T-helper 17 cell (primary cell): ENCODE data around the gene MCM7. TPM values are rescaled to one million over a fixed set of nuclear protein-coding genes. Genes with fewer than 3 reads are reported as not detected.
"Not testable (repeated sequence)": the region's sequence is repeated elsewhere in the genome, so short reads cannot be mapped to it uniquely, and the experiment has no call there.

ENCODE experiments used
- ATAC-seq: fragments of 150-1000 bp; cut with Tn5 transposase; 2 replicates; pipeline ENCODE4 v1.10.0; 2021; ENCODE audit warnings: mild to moderate bottlenecking, moderate library complexity
- DNase-seq, 3 donors: peaks; one replicate each; pipeline versions ENCODE4 v3.0.0 to v3.0.0-alpha.2; 2020 to 2021
- H3K9me3 ChIP-seq: one replicate; pipeline ENCODE4 v1.7.0; 2013; ENCODE audit warnings: low read length, mild to moderate bottlenecking; ENCODE audit not compliant: control insufficient read depth, poor library complexity, severe bottlenecking
- H3K27ac Mint-ChIP-seq: one replicate; pipeline ENCODE4 v1.8.0; 2022; ENCODE audit warnings: mild to moderate bottlenecking, moderate library complexity, mixed read lengths
- H3K27me3 Mint-ChIP-seq: one replicate; pipeline ENCODE4 v1.8.0; 2022; ENCODE audit warnings: mixed read lengths
- H3K36me3 Mint-ChIP-seq: one replicate; pipeline ENCODE4 v1.8.0; 2022; ENCODE audit warnings: low read depth, mixed read lengths
- H3K4me1 Mint-ChIP-seq: one replicate; pipeline ENCODE4 v1.8.0; 2022; ENCODE audit warnings: mild to moderate bottlenecking, mixed read lengths
- H3K4me3 Mint-ChIP-seq: one replicate; pipeline ENCODE4 v1.8.0; 2022; ENCODE audit warnings: mild to moderate bottlenecking, moderate library complexity, mixed read lengths
- total RNA-seq, 4 donors: library from RNA in 2 of 4; stranded (reverse) in 2 of 4; gene quantifications; one replicate each; pipeline ENCODE4 v1.2.3 and lab custom pipeline; 2022 to 2026

Gene MCM7
- total RNA-seq (100 to 1,000 TPM; 111 to 119 TPM), total RNA-seq (lab: John Stamatoyannopoulos, UW) (80.8 to 151 reads per million in 2 donors)

- DNase-seq (peak; percentile 90 to 92 (median 91)), ATAC-seq (peak; percentile 88)
- H3K4me3 Mint-ChIP-seq: peak within 1 kb of the TSS; percentile 94
- H3K9me3 ChIP-seq: no peaks in the 10 kb centered on the region
- peaks cover 2% of the 10 kb centered on the region for H3K36me3 Mint-ChIP-seq
- no peaks in the 10 kb centered on the region for H3K27me3 Mint-ChIP-seq
- H3K27ac Mint-ChIP-seq: peak within 1 kb of the TSS; percentile 96
- H3K4me1 Mint-ChIP-seq: peaks cover 38% of the 10 kb centered on the region
These were observed at the start of gene MCM7, which contains the start of gene AP4M1 for GRCh38 chr7:100101016-100101862. MCM7 (minus strand) TSS chr7:100101397; CDS start chr7:100101294, 103 bp downstream. AP4M1 (plus strand) TSS chr7:100101643; CDS start chr7:100101715, 72 bp downstream.

GRCh38 chr7:100148559-100149328 lies 47.5 kb upstream of the MCM7 start, which contains the start of gene LAMTOR4:
LAMTOR4 (plus strand) TSS chr7:100148918; CDS start chr7:100148973, 55 bp downstream.
- H3K4me1 Mint-ChIP-seq: peaks cover 33% of the 10 kb centered on the region
- peak within 1 kb of the TSS; percentile 100 for H3K4me3 Mint-ChIP-seq
- no peaks in the 10 kb centered on the region for H3K9me3 ChIP-seq
- DNase-seq: peak; percentile 93 to 98 (median 94)
- H3K27me3 Mint-ChIP-seq: no peaks in the 10 kb centered on the region
- H3K36me3 Mint-ChIP-seq: peaks cover 11% of the 10 kb centered on the region
- ATAC-seq: peak; percentile 96
- H3K27ac Mint-ChIP-seq: peak within 1 kb of the TSS; percentile 98

- Mint-ChIP-seq H3K4me1 (peaks cover 30% of the 10 kb centered on the region), H3K4me3 (peak overlapping the region; percentile 100), H3K27ac (peak overlapping the region; percentile 98), H3K27me3 (no peaks in the 10 kb centered on the region), H3K36me3 (peaks cover 11% of the 10 kb centered on the region)
- no peaks in the 10 kb centered on the region for H3K9me3 ChIP-seq
- DNase-seq (no peak), ATAC-seq (no peak)
These were observed 47.0 kb upstream of the MCM7 start for GRCh38 chr7:100148225-100148558.

GRCh38 chr7:100147278-100147677 lies 46.1 kb upstream of the MCM7 start:
- no peak for DNase-seq
- H3K4me1 Mint-ChIP-seq: peaks cover 26% of the 10 kb centered on the region
- peak overlapping the region; percentile 98 for H3K27ac Mint-ChIP-seq
- peaks cover 8% of the 10 kb centered on the region for H3K36me3 Mint-ChIP-seq
- no peak overlapping the region for H3K4me3 Mint-ChIP-seq
- ATAC-seq: no peak
- H3K27me3 Mint-ChIP-seq: no peaks in the 10 kb centered on the region
- no peaks in the 10 kb centered on the region for H3K9me3 ChIP-seq

- H3K4me1 Mint-ChIP-seq: peaks cover 25% of the 10 kb centered on the region
- not testable (repeated sequence) for DNase-seq, H3K9me3 ChIP-seq, ATAC-seq, H3K27ac Mint-ChIP-seq, H3K27me3 Mint-ChIP-seq, H3K4me3 Mint-ChIP-seq, H3K36me3 Mint-ChIP-seq
These were observed 45.2 kb upstream of the MCM7 start for GRCh38 chr7:100146350-100146749.

- no peaks in the 10 kb centered on the region for H3K36me3 Mint-ChIP-seq
These were observed 41.3 kb upstream of the MCM7 start for GRCh38 chr7:100142461-100142860.

GRCh38 chr7:100141555-100141949 lies 40.4 kb upstream of the MCM7 start:
- H3K27me3 Mint-ChIP-seq: no peaks in the 10 kb centered on the region
- H3K4me1 Mint-ChIP-seq: peaks cover 4% of the 10 kb centered on the region
- H3K27ac Mint-ChIP-seq: no peak overlapping the region
- ATAC-seq (no peak), DNase-seq (no peak)
- H3K9me3 ChIP-seq: no peaks in the 10 kb centered on the region
- H3K36me3 Mint-ChIP-seq: no peaks in the 10 kb centered on the region
- H3K4me3 Mint-ChIP-seq: no peak overlapping the region

More at GRCh38 chr7:100142461-100142860, 41.3 kb upstream of the MCM7 start:
- Mint-ChIP-seq H3K27me3 (no peaks in the 10 kb centered on the region), H3K4me3 (no peak overlapping the region), H3K4me1 (peaks cover 4% of the 10 kb centered on the region), H3K27ac (no peak overlapping the region)
- DNase-seq (no peak), ATAC-seq (no peak)
- H3K9me3 ChIP-seq: no peaks in the 10 kb centered on the region

- Mint-ChIP-seq H3K4me1 (peaks cover 4% of the 10 kb centered on the region), H3K27me3 (no peaks in the 10 kb centered on the region), H3K27ac (no peak overlapping the region), H3K4me3 (no peak overlapping the region), H3K36me3 (no peaks in the 10 kb centered on the region)
- H3K9me3 ChIP-seq: no peaks in the 10 kb centered on the region
- ATAC-seq: no peak
- DNase-seq: no peak
These were observed 36.9 kb upstream of the MCM7 start for GRCh38 chr7:100137851-100138760.

GRCh38 chr7:100132697-100133151 lies 31.5 kb upstream of the MCM7 start:
- no peaks in the 10 kb centered on the region for H3K9me3 ChIP-seq
- DNase-seq (peak; percentile 26 to 50 (median 35)), ATAC-seq (peak; percentile 85)
- H3K27me3 Mint-ChIP-seq: no peaks in the 10 kb centered on the region
- H3K4me1 Mint-ChIP-seq: peaks cover 13% of the 10 kb centered on the region
- H3K36me3 Mint-ChIP-seq: no peaks in the 10 kb centered on the region
- H3K4me3 Mint-ChIP-seq: peak overlapping the region; percentile 31
- H3K27ac Mint-ChIP-seq: peak overlapping the region; percentile 19

GRCh38 chr7:100132126-100132525 lies 30.9 kb upstream of the MCM7 start:
- Mint-ChIP-seq H3K27ac (peak overlapping the region; percentile 83), H3K36me3 (no peaks in the 10 kb centered on the region), H3K27me3 (no peaks in the 10 kb centered on the region), H3K4me3 (no peak overlapping the region), H3K4me1 (peaks cover 13% of the 10 kb centered on the region)
- no peaks in the 10 kb centered on the region for H3K9me3 ChIP-seq
- ATAC-seq: no peak
- no peak for DNase-seq

GRCh38 chr7:100130608-100131453 lies 29.6 kb upstream of the MCM7 start:
- Mint-ChIP-seq H3K27ac (peak overlapping the region; percentile 83), H3K36me3 (no peaks in the 10 kb centered on the region), H3K4me1 (peaks cover 13% of the 10 kb centered on the region), H3K27me3 (no peaks in the 10 kb centered on the region), H3K4me3 (peak overlapping the region; percentile 83)
- no peaks in the 10 kb centered on the region for H3K9me3 ChIP-seq
- peak; percentile 72 to 85 (median 76) for DNase-seq
- no peak for ATAC-seq

- DNase-seq, H3K36me3 Mint-ChIP-seq, H3K27me3 Mint-ChIP-seq, H3K4me3 Mint-ChIP-seq, ATAC-seq, H3K27ac Mint-ChIP-seq, H3K9me3 ChIP-seq: not testable (repeated sequence)
- H3K4me1 Mint-ChIP-seq: peaks cover 17% of the 10 kb centered on the region
These were observed 29.0 kb upstream of the MCM7 start for GRCh38 chr7:100130220-100130607.
